Endodermal cell (in vitro differentiated cells): ENCODE results near the gene KITLG. TPM values are rescaled to one million over a fixed set of nuclear protein-coding genes. Genes with fewer than 3 reads are reported as not detected.

Experiments used
- DNase-seq: peaks from one replicate; pipeline ENCODE4 v3.0.0-alpha.2; 2017
- H3K27ac ChIP-seq: 2 replicates; pipeline ENCODE4 v1.5.1; 2013; ENCODE audit warnings: mild to moderate bottlenecking, low read depth, low read length, moderate library complexity
- H3K27me3 ChIP-seq: 2 replicates; pipeline ENCODE4 v1.6.1; 2013; ENCODE audit warnings: mild to moderate bottlenecking, low read length, moderate library complexity; ENCODE audit not compliant: insufficient read depth, control insufficient read depth, poor library complexity, severe bottlenecking
- H3K36me3 ChIP-seq: 2 replicates; pipeline ENCODE4 v1.7.0; 2013; ENCODE audit warnings: mild to moderate bottlenecking, low read length, moderate library complexity; ENCODE audit not compliant: control insufficient read depth, insufficient read depth
- H3K4me1 ChIP-seq: one replicate; pipeline ENCODE4 v1.7.0; 2013; ENCODE audit warnings: low read length; ENCODE audit not compliant: control insufficient read depth, insufficient read depth
- H3K4me3 ChIP-seq: 2 replicates; pipeline ENCODE4 v1.5.1; 2013; ENCODE audit warnings: mild to moderate bottlenecking, low read length, moderate library complexity
- H3K9ac ChIP-seq: 2 replicates; pipeline ENCODE4 v1.6.1; 2013; ENCODE audit warnings: mild to moderate bottlenecking, low read length, moderate library complexity; ENCODE audit not compliant: poor library complexity, severe bottlenecking; ENCODE audit errors: extremely low read depth
- H3K9me3 ChIP-seq: 2 replicates; pipeline ENCODE4 v1.6.1; 2013; ENCODE audit warnings: mild to moderate bottlenecking, low read length, moderate library complexity; ENCODE audit not compliant: control insufficient read depth
- H3K27ac Mint-ChIP-seq: 2 replicates; pipeline ENCODE4 v1.8.0; 2020; ENCODE audit warnings: mixed read lengths
- H3K27me3 Mint-ChIP-seq: 2 replicates; pipeline ENCODE4 v1.8.0; 2021; ENCODE audit warnings: mild to moderate bottlenecking, mixed read lengths; ENCODE audit not compliant: insufficient read depth
- H3K36me3 Mint-ChIP-seq: 2 replicates; pipeline ENCODE4 v1.8.0; 2020; ENCODE audit warnings: low read depth, mixed read lengths
- H3K4me1 Mint-ChIP-seq: 2 replicates; pipeline ENCODE4 v1.8.0; 2020; ENCODE audit warnings: mixed read lengths
- H3K4me3 Mint-ChIP-seq: 2 replicates; pipeline ENCODE4 v1.8.0; 2020; ENCODE audit warnings: mild to moderate bottlenecking, moderate library complexity, mixed read lengths
- H3K9me3 Mint-ChIP-seq: 2 replicates; pipeline ENCODE4 v1.8.0; 2020; ENCODE audit warnings: mild to moderate bottlenecking, mixed read lengths
- WGBS, 2 experiments: methylation state at CpG; one replicate each; pipeline versions ENCODE4 v1.1.5 to v1.1.7; 2013; ENCODE audit warnings: missing lambda C conversion rate in 2 of 2, mixed read lengths in 1 of 2; ENCODE audit not compliant: insufficient coverage in 1 of 2, insufficient read length in 1 of 2; 5-methylcytosine and 5-hydroxymethylcytosine counted together
- total RNA-seq, 2 donors: library from RNA; stranded (reverse); fragmentation: NEBNext Ultra II Directional in 1 of 2; extraction: Animal tissue kit (Norgen Biotek cat#: 25700) in 1 of 2; gene quantifications; 2 replicates in 1 of 2; 3 replicates in 1 of 2; pipeline ENCODE4 v1.2.1, GENCODE V29; 2021
- TF ChIP-seq, protein P1 (sequence below): fragments of 200-600 bp; sonication (generic); conservative IDR thresholded peaks from 2 replicates; pipeline ENCODE4 v1.5.0; 2021; ENCODE audit warnings: antibody characterized with exemption, mild to moderate bottlenecking

The KITLG gene
- total RNA-seq, 2 donors from 2014 or later: 7.0 to 14.3 TPM

DNA sequence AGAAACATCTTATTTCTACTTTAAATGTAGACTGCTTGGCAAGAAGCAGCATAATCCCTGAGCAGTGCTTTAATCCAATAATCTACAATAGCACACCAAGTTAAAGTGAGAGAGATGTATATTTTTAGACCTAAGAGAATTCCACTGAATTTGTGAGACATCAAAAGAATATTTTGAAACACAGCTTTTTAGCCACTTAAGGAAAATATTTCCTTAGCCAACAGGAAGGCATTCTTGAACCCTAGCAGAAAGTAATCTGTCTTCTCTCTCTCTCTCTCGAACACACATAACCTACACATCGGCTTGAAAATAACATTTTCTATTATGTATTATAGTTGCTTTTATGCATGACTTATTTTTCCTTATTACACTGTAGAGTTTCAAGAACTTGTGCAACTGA, 34.0 kb downstream of the KITLG start:
- TF ChIP-seq, protein P1, sequence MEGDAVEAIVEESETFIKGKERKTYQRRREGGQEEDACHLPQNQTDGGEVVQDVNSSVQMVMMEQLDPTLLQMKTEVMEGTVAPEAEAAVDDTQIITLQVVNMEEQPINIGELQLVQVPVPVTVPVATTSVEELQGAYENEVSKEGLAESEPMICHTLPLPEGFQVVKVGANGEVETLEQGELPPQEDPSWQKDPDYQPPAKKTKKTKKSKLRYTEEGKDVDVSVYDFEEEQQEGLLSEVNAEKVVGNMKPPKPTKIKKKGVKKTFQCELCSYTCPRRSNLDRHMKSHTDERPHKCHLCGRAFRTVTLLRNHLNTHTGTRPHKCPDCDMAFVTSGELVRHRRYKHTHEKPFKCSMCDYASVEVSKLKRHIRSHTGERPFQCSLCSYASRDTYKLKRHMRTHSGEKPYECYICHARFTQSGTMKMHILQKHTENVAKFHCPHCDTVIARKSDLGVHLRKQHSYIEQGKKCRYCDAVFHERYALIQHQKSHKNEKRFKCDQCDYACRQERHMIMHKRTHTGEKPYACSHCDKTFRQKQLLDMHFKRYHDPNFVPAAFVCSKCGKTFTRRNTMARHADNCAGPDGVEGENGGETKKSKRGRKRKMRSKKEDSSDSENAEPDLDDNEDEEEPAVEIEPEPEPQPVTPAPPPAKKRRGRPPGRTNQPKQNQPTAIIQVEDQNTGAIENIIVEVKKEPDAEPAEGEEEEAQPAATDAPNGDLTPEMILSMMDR: no peak
- H3K27me3 Mint-ChIP-seq: no peaks in the 10 kb centered on the region
- H3K4me1 Mint-ChIP-seq: no peaks in the 10 kb centered on the region
- no peak for DNase-seq
- no CpG with 5 or more reads among the region's 2 CpGs for WGBS, 2 experiments
- no peaks in the 10 kb centered on the region for H3K27me3 ChIP-seq
- no peaks in the 10 kb centered on the region for H3K36me3 ChIP-seq
- H3K4me1 ChIP-seq: no peaks in the 10 kb centered on the region
- no peak overlapping the region for H3K9ac ChIP-seq
- H3K4me3 ChIP-seq: no peak overlapping the region
- no peaks in the 10 kb centered on the region for H3K9me3 Mint-ChIP-seq
- H3K4me3 Mint-ChIP-seq: no peak overlapping the region
- no peaks in the 10 kb centered on the region for H3K9me3 ChIP-seq
- no peak overlapping the region for H3K27ac Mint-ChIP-seq
- no peak overlapping the region for H3K27ac ChIP-seq
- peaks cover 7% of the 10 kb centered on the region for H3K36me3 Mint-ChIP-seq

DNA sequence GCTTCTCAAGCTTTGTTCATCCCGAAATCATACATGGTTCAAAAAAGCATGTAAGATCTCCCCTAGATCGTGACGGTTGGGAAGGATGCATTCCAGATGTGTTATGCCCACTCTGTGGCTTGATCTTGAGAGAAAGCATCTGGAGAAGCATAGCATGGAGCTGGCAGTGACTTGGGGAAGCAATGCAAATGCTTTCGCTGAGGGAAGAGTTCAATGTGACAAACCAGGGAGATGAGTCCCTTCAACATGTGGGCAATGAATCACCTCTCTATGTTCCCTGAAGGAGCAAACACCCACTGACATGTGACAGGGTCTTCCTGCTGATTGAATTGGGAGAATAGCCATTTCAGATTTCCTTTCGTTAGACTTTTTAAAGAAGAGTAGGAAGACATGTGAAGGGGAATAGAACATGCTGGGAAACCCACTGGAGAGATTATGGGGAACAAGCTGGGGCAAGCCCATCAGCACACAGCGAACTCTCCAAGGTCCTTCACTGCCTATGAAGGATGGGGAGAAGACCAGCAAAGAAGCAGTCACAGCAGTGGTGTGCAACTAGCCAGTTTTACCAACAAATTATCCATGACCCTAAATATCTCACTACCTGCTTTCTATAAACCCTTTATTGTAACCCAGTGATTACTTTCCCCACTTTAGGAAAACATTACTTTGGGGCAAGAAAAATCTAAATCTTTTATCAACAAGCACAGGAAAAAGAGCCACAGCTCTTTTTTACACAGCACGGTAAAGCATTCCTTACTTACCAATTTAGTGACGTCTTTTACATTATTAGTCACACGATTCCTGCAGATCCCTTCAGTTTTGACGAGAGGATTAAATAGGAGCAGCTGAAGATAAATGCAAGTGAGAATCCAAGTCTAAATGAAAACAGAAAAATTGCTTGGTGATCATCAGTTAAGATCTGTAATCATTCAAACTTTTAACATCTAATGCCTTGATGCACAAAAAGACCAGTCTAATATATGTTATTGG, 35.0 kb downstream of the KITLG start:
- 93 to 95% methylated on average over 6 to 10 of the region's 10 CpGs for WGBS, 2 experiments
- H3K27me3 Mint-ChIP-seq: no peaks in the 10 kb centered on the region
- no peaks in the 10 kb centered on the region for H3K9me3 Mint-ChIP-seq
- DNase-seq: no peak
- H3K4me3 ChIP-seq: no peak overlapping the region
- H3K27ac ChIP-seq: no peak overlapping the region
- no peaks in the 10 kb centered on the region for H3K36me3 ChIP-seq
- TF ChIP-seq, protein P1: no peak
- no peak overlapping the region for H3K4me3 Mint-ChIP-seq
- no peaks in the 10 kb centered on the region for H3K4me1 ChIP-seq
- no peak overlapping the region for H3K9ac ChIP-seq
- no peaks in the 10 kb centered on the region for H3K27me3 ChIP-seq
- H3K36me3 Mint-ChIP-seq: peaks cover 7% of the 10 kb centered on the region
- no peak overlapping the region for H3K27ac Mint-ChIP-seq
- H3K9me3 ChIP-seq: no peaks in the 10 kb centered on the region
- H3K4me1 Mint-ChIP-seq: no peaks in the 10 kb centered on the region

DNA sequence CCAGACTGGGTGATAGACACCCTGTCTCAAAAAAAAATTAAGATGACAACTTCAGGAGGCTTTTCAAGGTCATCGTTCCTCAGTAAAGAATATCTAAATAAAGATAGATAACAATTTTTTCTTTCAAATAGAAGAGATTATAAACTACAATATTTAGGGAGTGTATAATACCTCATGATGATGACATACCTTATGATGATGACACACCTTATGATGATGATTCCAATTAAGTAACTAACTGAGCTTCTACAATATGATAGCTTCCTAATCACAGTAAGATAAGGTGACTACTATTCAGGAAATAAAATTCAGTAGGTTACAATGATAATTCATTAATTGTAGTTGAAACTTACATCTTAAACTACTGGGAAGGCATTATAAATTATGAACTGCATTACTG, 40.4 kb downstream of the KITLG start:
- Histone ChIP-seq H3K9me3 (no peaks in the 10 kb centered on the region), H3K27ac (no peak overlapping the region), H3K9ac (no peak overlapping the region), H3K27me3 (no peaks in the 10 kb centered on the region), H3K36me3 (no peaks in the 10 kb centered on the region), H3K4me1 (no peaks in the 10 kb centered on the region), H3K4me3 (no peak overlapping the region)
- no CpG with 5 or more reads among the region's 1 CpG for WGBS, 2 experiments
- Mint-ChIP-seq H3K36me3 (peaks cover 9% of the 10 kb centered on the region), H3K9me3 (no peaks in the 10 kb centered on the region), H3K4me1 (no peaks in the 10 kb centered on the region), H3K4me3 (no peak overlapping the region), H3K27ac (no peak overlapping the region), H3K27me3 (no peaks in the 10 kb centered on the region)
- TF ChIP-seq, protein P1: no peak
- no peak for DNase-seq
